ENCODE results near the gene PHIP. TPM values are rescaled to one million over a fixed set of nuclear protein-coding genes. Genes with fewer than 3 reads are reported as not detected.
"Not testable (repeated sequence)": the region's sequence is repeated elsewhere in the genome, so short reads cannot be mapped to it uniquely, and the experiment has no call there.

PHIP gene
- total RNA-seq, 1 donor from 2014 or later = 60.0 TPM

DNA sequence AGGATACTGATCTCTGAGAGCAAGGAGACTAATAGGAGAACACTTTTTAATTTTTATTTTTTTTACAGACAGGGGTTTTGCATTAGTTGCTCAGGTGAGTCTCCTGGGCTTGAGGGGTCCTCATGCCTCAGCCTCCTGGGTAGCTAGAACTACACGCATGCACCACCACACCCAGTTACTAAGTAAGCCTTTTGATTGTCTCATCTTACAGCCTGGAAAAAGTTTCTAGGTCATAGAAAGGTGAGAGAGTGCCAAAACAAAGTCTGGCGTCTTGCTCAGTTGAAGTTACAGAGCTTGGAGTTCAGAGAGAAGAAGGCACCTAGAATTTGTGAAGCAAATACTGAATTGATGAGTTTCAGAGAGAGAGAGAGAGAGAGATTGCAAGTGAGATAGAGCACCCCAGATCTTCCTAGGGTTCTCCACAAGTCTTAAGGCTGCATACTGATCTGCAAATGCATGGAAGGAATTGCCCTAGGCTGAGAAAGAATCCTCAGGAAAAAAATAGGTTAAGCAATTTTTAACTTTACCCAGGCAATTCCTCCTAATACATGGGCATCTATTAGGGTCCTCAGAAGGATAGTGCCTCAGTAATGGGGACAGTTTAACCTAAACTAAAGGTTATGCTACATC is 37.6 kb upstream of the PHIP start:
- Mint-ChIP-seq H3K27me3 (ENCODE audit: unreplicated experiment) (no peaks in the 10 kb centered on the region), H3K4me3 (ENCODE audit: unreplicated experiment) (no peak overlapping the region), H3K4me1 (ENCODE audit: low read depth, unreplicated experiment) (no peaks in the 10 kb centered on the region), H3K27ac (ENCODE audit: unreplicated experiment) (no peak overlapping the region), H3K36me3 (ENCODE audit: unreplicated experiment) (no peaks in the 10 kb centered on the region), H3K9me3 (ENCODE audit: unreplicated experiment) (no peaks in the 10 kb centered on the region)
- TF ChIP-seq CTCF (IDR thresholded peaks at IDR 0.05; ENCODE audit: partially characterized antibody, unreplicated experiment) = no peak
- DNase-seq = no peak

DNA sequence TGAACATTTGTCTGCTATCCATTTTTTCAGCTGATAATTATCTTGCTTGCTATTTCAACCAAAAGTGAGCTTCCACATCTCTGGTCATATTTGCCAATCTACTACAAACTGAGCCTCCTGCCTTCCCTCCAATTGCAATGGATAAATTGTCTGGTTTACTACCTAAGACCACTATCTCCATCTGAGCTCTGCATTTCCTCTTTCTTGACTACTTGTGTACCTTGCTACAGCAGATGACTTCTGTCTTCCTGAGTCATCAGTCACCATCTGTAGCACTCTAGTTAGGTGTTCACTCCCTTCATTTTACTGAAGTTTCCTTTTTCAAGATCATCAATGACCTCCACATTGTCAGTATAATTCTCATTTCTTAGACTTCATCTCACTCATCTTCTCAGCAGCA is 33.5 kb upstream of the PHIP start:
- Mint-ChIP-seq H3K27ac (ENCODE audit: unreplicated experiment) (no peak overlapping the region), H3K9me3 (ENCODE audit: unreplicated experiment) (no peaks in the 10 kb centered on the region)

GRCh38 chr6:79101164-79101563 is 23.1 kb upstream of the PHIP start:
- Mint-ChIP-seq H3K27me3 (ENCODE audit: unreplicated experiment) (no peaks in the 10 kb centered on the region), H3K4me1 (ENCODE audit: low read depth, unreplicated experiment) (no peaks in the 10 kb centered on the region), H3K4me3 (ENCODE audit: unreplicated experiment) (no peak overlapping the region), H3K36me3 (ENCODE audit: unreplicated experiment) (peaks cover 4% of the 10 kb centered on the region), H3K9me3 (ENCODE audit: unreplicated experiment) (peaks cover 1% of the 10 kb centered on the region), H3K27ac (ENCODE audit: unreplicated experiment) (no peak overlapping the region)
- TF ChIP-seq CTCF (IDR thresholded peaks at IDR 0.05; ENCODE audit: partially characterized antibody, unreplicated experiment) = no peak
- no peak for DNase-seq

More for the DNA sequence above, 33.5 kb upstream of the PHIP start:
- no peaks in the 10 kb centered on the region for H3K4me1 Mint-ChIP-seq (ENCODE audit: low read depth, unreplicated experiment)
- no peak overlapping the region for H3K4me3 Mint-ChIP-seq (ENCODE audit: unreplicated experiment)
- no peaks in the 10 kb centered on the region for H3K36me3 Mint-ChIP-seq (ENCODE audit: unreplicated experiment)
- no peaks in the 10 kb centered on the region for H3K27me3 Mint-ChIP-seq (ENCODE audit: unreplicated experiment)
- TF ChIP-seq CTCF (IDR thresholded peaks at IDR 0.05; ENCODE audit: partially characterized antibody, unreplicated experiment) = no peak
- DNase-seq = no peak

GRCh38 chr6:79100304-79100703 is 22.2 kb upstream of the PHIP start:
- Mint-ChIP-seq H3K4me1 (ENCODE audit: low read depth, unreplicated experiment) (no peaks in the 10 kb centered on the region), H3K4me3 (ENCODE audit: unreplicated experiment) (no peak overlapping the region), H3K27ac (ENCODE audit: unreplicated experiment) (no peak overlapping the region), H3K9me3 (ENCODE audit: unreplicated experiment) (peaks cover 1% of the 10 kb centered on the region), H3K27me3 (ENCODE audit: unreplicated experiment) (no peaks in the 10 kb centered on the region), H3K36me3 (ENCODE audit: unreplicated experiment) (peaks cover 4% of the 10 kb centered on the region)
- no peak for DNase-seq
- TF ChIP-seq CTCF (IDR thresholded peaks at IDR 0.05; ENCODE audit: partially characterized antibody, unreplicated experiment) = no peak

DNA sequence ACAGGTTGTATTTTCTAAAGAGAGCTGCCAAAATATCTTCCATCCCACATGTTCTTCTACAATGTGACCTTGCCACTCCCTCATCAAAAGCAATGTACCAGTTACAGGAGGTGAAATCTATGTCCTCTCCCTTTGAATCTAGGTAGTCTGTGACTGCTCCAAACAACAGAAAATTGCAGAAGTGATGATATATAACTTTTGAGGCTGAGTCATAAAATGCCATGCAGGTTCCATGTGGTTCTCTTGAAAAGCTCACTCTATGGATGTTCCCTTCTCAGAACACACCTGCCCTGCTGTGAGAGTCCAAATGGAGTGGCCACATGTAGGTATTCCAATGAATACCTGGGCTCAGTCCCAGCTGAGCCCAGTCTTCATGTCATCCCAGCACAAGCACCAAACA is 16.9 kb upstream of the PHIP start:
- Mint-ChIP-seq H3K4me3 (ENCODE audit: unreplicated experiment) (no peak overlapping the region), H3K27me3 (ENCODE audit: unreplicated experiment) (no peaks in the 10 kb centered on the region), H3K4me1 (ENCODE audit: low read depth, unreplicated experiment) (no peaks in the 10 kb centered on the region), H3K27ac (ENCODE audit: unreplicated experiment) (no peak overlapping the region), H3K36me3 (ENCODE audit: unreplicated experiment) (no peaks in the 10 kb centered on the region), H3K9me3 (ENCODE audit: unreplicated experiment) (no peaks in the 10 kb centered on the region)
- no peak for TF ChIP-seq CTCF (IDR thresholded peaks at IDR 0.05; ENCODE audit: partially characterized antibody, unreplicated experiment)
- DNase-seq = no peak

- not testable (repeated sequence) for H3K4me3 Mint-ChIP-seq (ENCODE audit: unreplicated experiment); H3K27me3 Mint-ChIP-seq (ENCODE audit: unreplicated experiment); H3K27ac Mint-ChIP-seq (ENCODE audit: unreplicated experiment); H3K36me3 Mint-ChIP-seq (ENCODE audit: unreplicated experiment); H3K4me1 Mint-ChIP-seq (ENCODE audit: low read depth, unreplicated experiment); H3K9me3 Mint-ChIP-seq (ENCODE audit: unreplicated experiment); DNase-seq
These were observed 13.7 kb upstream of the PHIP start for GRCh38 chr6:79091801-79092200.

All from glutamatergic neuron (in vitro differentiated cells).